HepG2 (cell line): Measurements from ENCODE around the gene NGEF.

ENCODE experiments used
- CBFB ChIP-seq: sonication (generic); formaldehyde crosslinking; IDR thresholded peaks from 2 replicates; pipeline ENCODE4 v1.4.0; 2020; ENCODE audit warnings: missing genetic modification reagents
- HNRNPUL1 ChIP-seq: fragments of 200-400 bp; formaldehyde crosslinking; IDR thresholded peaks from 2 replicates; pipeline ENCODE4 v1.6.1; 2017; ENCODE audit warnings: low read depth, mild to moderate bottlenecking, low read length, moderate library complexity
- KDM1A ChIP-seq: IDR thresholded peaks from 2 replicates; pipeline ENCODE4 v1.6.1; 2016; ENCODE audit warnings: missing compliant biosample characterization
- PHF21A ChIP-seq: sonication (generic); formaldehyde crosslinking; IDR thresholded peaks from 2 replicates; pipeline ENCODE4 v1.5.0; 2020; ENCODE audit warnings: mild to moderate bottlenecking, missing genetic modification reagents
- POLR2A ChIP-seq, 2 experiments: IDR thresholded peaks; 2 replicates each; pipeline ENCODE4 v1.6.1; 2011; ENCODE audit warnings: low read depth in 2 of 2, low read length in 2 of 2, mild to moderate bottlenecking in 1 of 2, moderate library complexity in 1 of 2; ENCODE audit not compliant: insufficient read depth in 1 of 2
- RFX5 ChIP-seq: IDR thresholded peaks from 2 replicates; pipeline ENCODE4 v1.6.1; 2011; ENCODE audit warnings: low read depth, low read length, improper control_type of control experiment
- RXRA ChIP-seq: sonication (generic); formaldehyde crosslinking; IDR thresholded peaks from 2 replicates; pipeline ENCODE4 v1.5.1; 2020; ENCODE audit warnings: missing genetic modification reagents
- SRY ChIP-seq: sonication (generic); formaldehyde crosslinking; IDR thresholded peaks from 2 replicates; pipeline ENCODE4 v1.8.0; 2022; ENCODE audit warnings: mild to moderate bottlenecking, missing genetic modification reagents
- TAF1 ChIP-seq: sonication (generic); formaldehyde crosslinking; IDR thresholded peaks from 2 replicates; pipeline ENCODE4 v1.4.0; 2020; ENCODE audit warnings: missing genetic modification reagents
- ZNF546 ChIP-seq: sonication (generic); formaldehyde crosslinking; conservative IDR thresholded peaks from 2 replicates; pipeline ENCODE4 v1.8.1; 2023; ENCODE audit warnings: mild to moderate bottlenecking, missing genetic modification reagents
- ZNF775 ChIP-seq: sonication (generic); formaldehyde crosslinking; IDR thresholded peaks from 2 replicates; pipeline ENCODE4 v1.4.0; 2020; ENCODE audit warnings: missing genetic modification reagents, mild to moderate bottlenecking, moderate library complexity, borderline replicate concordance
- TF ChIP-seq, protein P1 (sequence below): sonication (generic); formaldehyde crosslinking; IDR thresholded peaks from 2 replicates; pipeline ENCODE4 v1.4.0; 2020; ENCODE audit warnings: missing genetic modification reagents
- TF ChIP-seq, protein P2 (sequence below): sonication (generic); formaldehyde crosslinking; IDR thresholded peaks from 2 replicates; pipeline ENCODE4 v1.5.0; 2020; ENCODE audit warnings: mild to moderate bottlenecking, missing genetic modification reagents, moderate library complexity
- TF ChIP-seq, protein P3 (sequence below): sonication (generic); formaldehyde crosslinking; IDR thresholded peaks from 2 replicates; pipeline ENCODE4 v1.9.0; 2022; ENCODE audit warnings: low read depth, missing genetic modification reagents

DNA sequence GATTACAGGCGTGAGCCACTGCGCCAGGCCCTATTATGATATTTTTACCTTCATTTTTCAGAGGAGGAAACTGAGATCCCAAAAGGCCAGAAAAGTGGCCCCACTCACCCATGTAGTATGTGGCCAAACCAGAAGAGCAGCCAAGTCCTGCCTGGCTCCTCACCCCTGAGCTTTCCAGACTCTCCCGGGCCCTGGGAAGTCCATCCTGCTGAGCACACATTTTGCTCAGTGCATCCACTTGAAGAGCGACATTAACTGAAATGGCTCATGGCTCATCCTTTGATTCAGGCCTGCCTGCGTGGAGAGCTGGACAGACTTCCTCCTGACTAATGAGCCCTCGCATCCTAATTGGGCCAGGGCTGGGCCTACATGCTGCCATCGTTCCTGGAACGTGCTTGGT is 9.5 kb upstream of the NGEF start:
- TF ChIP-seq, protein P1, sequence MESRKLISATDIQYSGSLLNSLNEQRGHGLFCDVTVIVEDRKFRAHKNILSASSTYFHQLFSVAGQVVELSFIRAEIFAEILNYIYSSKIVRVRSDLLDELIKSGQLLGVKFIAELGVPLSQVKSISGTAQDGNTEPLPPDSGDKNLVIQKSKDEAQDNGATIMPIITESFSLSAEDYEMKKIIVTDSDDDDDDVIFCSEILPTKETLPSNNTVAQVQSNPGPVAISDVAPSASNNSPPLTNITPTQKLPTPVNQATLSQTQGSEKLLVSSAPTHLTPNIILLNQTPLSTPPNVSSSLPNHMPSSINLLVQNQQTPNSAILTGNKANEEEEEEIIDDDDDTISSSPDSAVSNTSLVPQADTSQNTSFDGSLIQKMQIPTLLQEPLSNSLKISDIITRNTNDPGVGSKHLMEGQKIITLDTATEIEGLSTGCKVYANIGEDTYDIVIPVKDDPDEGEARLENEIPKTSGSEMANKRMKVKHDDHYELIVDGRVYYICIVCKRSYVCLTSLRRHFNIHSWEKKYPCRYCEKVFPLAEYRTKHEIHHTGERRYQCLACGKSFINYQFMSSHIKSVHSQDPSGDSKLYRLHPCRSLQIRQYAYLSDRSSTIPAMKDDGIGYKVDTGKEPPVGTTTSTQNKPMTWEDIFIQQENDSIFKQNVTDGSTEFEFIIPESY, result no peak
- TF ChIP-seq, protein P2, sequence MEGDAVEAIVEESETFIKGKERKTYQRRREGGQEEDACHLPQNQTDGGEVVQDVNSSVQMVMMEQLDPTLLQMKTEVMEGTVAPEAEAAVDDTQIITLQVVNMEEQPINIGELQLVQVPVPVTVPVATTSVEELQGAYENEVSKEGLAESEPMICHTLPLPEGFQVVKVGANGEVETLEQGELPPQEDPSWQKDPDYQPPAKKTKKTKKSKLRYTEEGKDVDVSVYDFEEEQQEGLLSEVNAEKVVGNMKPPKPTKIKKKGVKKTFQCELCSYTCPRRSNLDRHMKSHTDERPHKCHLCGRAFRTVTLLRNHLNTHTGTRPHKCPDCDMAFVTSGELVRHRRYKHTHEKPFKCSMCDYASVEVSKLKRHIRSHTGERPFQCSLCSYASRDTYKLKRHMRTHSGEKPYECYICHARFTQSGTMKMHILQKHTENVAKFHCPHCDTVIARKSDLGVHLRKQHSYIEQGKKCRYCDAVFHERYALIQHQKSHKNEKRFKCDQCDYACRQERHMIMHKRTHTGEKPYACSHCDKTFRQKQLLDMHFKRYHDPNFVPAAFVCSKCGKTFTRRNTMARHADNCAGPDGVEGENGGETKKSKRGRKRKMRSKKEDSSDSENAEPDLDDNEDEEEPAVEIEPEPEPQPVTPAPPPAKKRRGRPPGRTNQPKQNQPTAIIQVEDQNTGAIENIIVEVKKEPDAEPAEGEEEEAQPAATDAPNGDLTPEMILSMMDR (CRISPR knock-in tag), result no peak
- TF ChIP-seq PHF21A (CRISPR knock-in tag), result no peak
- no peak for TF ChIP-seq ZNF775 (CRISPR knock-in tag)
- no peak for TF ChIP-seq RFX5
- TF ChIP-seq ZNF546 (CRISPR knock-in tag), result no peak
- TF ChIP-seq POLR2A (IDR thresholded peaks at IDR 0.05; ENCODE audit: insufficient read depth in 1 of 2, low read depth in 2 of 2, low read length in 2 of 2), result no peak
- TF ChIP-seq HNRNPUL1, result no peak
- no peak for TF ChIP-seq SRY
- no peak for TF ChIP-seq RXRA (CRISPR knock-in tag)
- TF ChIP-seq, protein P3, sequence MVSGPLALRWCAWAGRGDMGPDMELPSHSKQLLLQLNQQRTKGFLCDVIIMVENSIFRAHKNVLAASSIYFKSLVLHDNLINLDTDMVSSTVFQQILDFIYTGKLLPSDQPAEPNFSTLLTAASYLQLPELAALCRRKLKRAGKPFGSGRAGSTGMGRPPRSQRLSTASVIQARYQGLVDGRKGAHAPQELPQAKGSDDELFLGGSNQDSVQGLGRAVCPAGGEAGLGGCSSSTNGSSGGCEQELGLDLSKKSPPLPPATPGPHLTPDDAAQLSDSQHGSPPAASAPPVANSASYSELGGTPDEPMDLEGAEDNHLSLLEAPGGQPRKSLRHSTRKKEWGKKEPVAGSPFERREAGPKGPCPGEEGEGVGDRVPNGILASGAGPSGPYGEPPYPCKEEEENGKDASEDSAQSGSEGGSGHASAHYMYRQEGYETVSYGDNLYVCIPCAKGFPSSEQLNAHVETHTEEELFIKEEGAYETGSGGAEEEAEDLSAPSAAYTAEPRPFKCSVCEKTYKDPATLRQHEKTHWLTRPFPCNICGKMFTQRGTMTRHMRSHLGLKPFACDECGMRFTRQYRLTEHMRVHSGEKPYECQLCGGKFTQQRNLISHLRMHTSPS (CRISPR knock-in tag), result no peak
- no peak for TF ChIP-seq TAF1 (CRISPR knock-in tag)
- no peak for TF ChIP-seq KDM1A (CRISPR knock-in tag)
- TF ChIP-seq CBFB (CRISPR knock-in tag), result no peak
